GM19438 (cell line): Measurements from ENCODE around the gene MORF4L2.
"Not testable (repeated sequence)": the region's sequence is repeated elsewhere in the genome, so short reads cannot be mapped to it uniquely, and the experiment has no call there.

Experiments used
- ATAC-seq: cut with Tn5 transposase; IDR thresholded peaks from one replicate; pipeline ENCODE4 v1.9.1; 2021; ENCODE audit warnings: low read depth; ENCODE audit not compliant: unreplicated experiment

MORF4L2 gene

GRCh38 chrX:103681443-103681842 lies 5.1 kb downstream of the MORF4L2 start:
- ATAC-seq, result no peak

GRCh38 chrX:103678199-103678993 lies 8.1 kb downstream of the MORF4L2 start:
- ATAC-seq, result no peak

- no peak for ATAC-seq
These were observed 11.7 kb downstream of the MORF4L2 start for GRCh38 chrX:103674531-103675454.

GRCh38 chrX:103669745-103670144 lies 16.8 kb downstream of the MORF4L2 start:
- ATAC-seq, result no peak

GRCh38 chrX:103666202-103667107 lies 20.0 kb downstream of the MORF4L2 start:
- ATAC-seq, result no peak

GRCh38 chrX:103663981-103664762 lies 22.3 kb downstream of the MORF4L2 start:
- no peak for ATAC-seq

- not testable (repeated sequence) for ATAC-seq
These were observed 27.0 kb downstream of the MORF4L2 start for GRCh38 chrX:103659460-103659859.

GRCh38 chrX:103658681-103659433 lies 27.6 kb downstream of the MORF4L2 start:
- ATAC-seq, result no peak

GRCh38 chrX:103657066-103657465 lies 29.4 kb downstream of the MORF4L2 start:
- not testable (repeated sequence) for ATAC-seq

GRCh38 chrX:103656617-103657016 lies 29.9 kb downstream of the MORF4L2 start:
- ATAC-seq, result no peak

GRCh38 chrX:103655230-103656000 lies 31.1 kb downstream of the MORF4L2 start:
- ATAC-seq, result not testable (repeated sequence)

- ATAC-seq, result no peak
These were observed 35.2 kb downstream of the MORF4L2 start for GRCh38 chrX:103651151-103651773.

GRCh38 chrX:103647630-103648029 lies 38.9 kb downstream of the MORF4L2 start:
- no peak for ATAC-seq

GRCh38 chrX:103644125-103644524 lies 42.4 kb downstream of the MORF4L2 start:
- ATAC-seq, result no peak

GRCh38 chrX:103640401-103641155 lies 45.9 kb downstream of the MORF4L2 start:
- no peak for ATAC-seq

GRCh38 chrX:103638479-103639346 lies 47.8 kb downstream of the MORF4L2 start:
- not testable (repeated sequence) for ATAC-seq
